Vagina (tissue), 2 donors: Measurements from ENCODE around the gene CDH7.

Experiments
- CTCF ChIP-seq, 3 experiments: fragments of 450-650 bp in 2 of 3; fragments of 200-600 bp in 1 of 3; sonication (generic) in 1 of 3; IDR thresholded peaks; one replicate each; pipeline ENCODE4 v1.5.1; 2017 to 2019; ENCODE audit warnings: antibody characterized with exemption in 3 of 3, mild to moderate bottlenecking in 2 of 3, moderate library complexity in 2 of 3
- POLR2AphosphoS5 ChIP-seq, 2 donors: sonication (generic); formaldehyde crosslinking; IDR thresholded peaks; one replicate each; pipeline ENCODE4 v1.9.0; 2017; ENCODE audit warnings: antibody characterized with exemption in 2 of 2, mild to moderate bottlenecking in 2 of 2, low read depth in 1 of 2; ENCODE audit not compliant: insufficient read depth in 1 of 2

GRCh38 chr18:65938592-65939372, 188.0 kb downstream of the CDH7 start:
- TF ChIP-seq CTCF (IDR thresholded peaks at IDR 0.05) (no peak), POLR2AphosphoS5 (IDR thresholded peaks at IDR 0.05; ENCODE audit: insufficient read depth in 1 of 2, low read depth in 1 of 2) (no peak)
